Smooth muscle cell (in vitro differentiated cells): ENCODE measurements around the gene HSD17B13. TPM values are rescaled to one million over a fixed set of nuclear protein-coding genes. Genes with fewer than 3 reads are reported as not detected.

Source experiments
- DNase-seq: peaks from one replicate; lab custom pipeline; 2025; ENCODE audit not compliant: unreplicated experiment; lab: John Stamatoyannopoulos, UW
- H2AFZ ChIP-seq: fragments of 200-600 bp; sonication (generic); 2 replicates; pipeline ENCODE4 v1.6.0; 2016; ENCODE audit warnings: antibody characterized with exemption, low read depth, mild to moderate bottlenecking
- H3F3A ChIP-seq: fragments of 200-600 bp; sonication (generic); 2 replicates; pipeline ENCODE4 v1.6.0; 2017; ENCODE audit warnings: antibody characterized with exemption, low read depth
- H3K27ac ChIP-seq: fragments of 200-600 bp; sonication (generic); 2 replicates; pipeline ENCODE4 v1.5.1; 2016; ENCODE audit warnings: low read depth, mild to moderate bottlenecking
- H3K27me3 ChIP-seq: fragments of 200-600 bp; sonication (generic); 2 replicates; pipeline ENCODE4 v1.6.1; 2016; ENCODE audit warnings: low read depth, mild to moderate bottlenecking
- H3K36me3 ChIP-seq: fragments of 200-600 bp; sonication (generic); 2 replicates; pipeline ENCODE4 v1.5.1; 2016; ENCODE audit warnings: low read depth
- H3K4me1 ChIP-seq: fragments of 200-600 bp; sonication (generic); 2 replicates; pipeline ENCODE4 v1.5.1; 2016; ENCODE audit warnings: low read depth
- H3K4me2 ChIP-seq: fragments of 200-600 bp; sonication (generic); 2 replicates; pipeline ENCODE4 v1.6.0; 2016; ENCODE audit warnings: mild to moderate bottlenecking
- H3K4me3 ChIP-seq: fragments of 200-600 bp; sonication (generic); 2 replicates; pipeline ENCODE4 v1.5.1; 2016; ENCODE audit warnings: mild to moderate bottlenecking
- H3K79me2 ChIP-seq: fragments of 200-600 bp; sonication (generic); 2 replicates; pipeline ENCODE4 v1.6.0; 2016; ENCODE audit warnings: low read depth, mild to moderate bottlenecking
- H3K9ac ChIP-seq: fragments of 200-600 bp; sonication (generic); 2 replicates; pipeline ENCODE4 v1.6.0; 2016; ENCODE audit warnings: low read depth
- H3K9me3 ChIP-seq: fragments of 200-600 bp; sonication (generic); replicated peaks from 2 replicates; pipeline ENCODE4 v1.5.1; 2016; ENCODE audit warnings: low read depth
- H4K20me1 ChIP-seq: fragments of 200-600 bp; sonication (generic); 2 replicates; pipeline ENCODE4 v1.6.0; 2016; ENCODE audit warnings: low read depth
- WGBS: methylation state at CpG from one replicate; pipeline ENCODE4 v1.1.7; 2016; ENCODE audit warnings: low lambda C conversion rate; 5-methylcytosine and 5-hydroxymethylcytosine counted together
- polyA plus RNA-seq: library from polyadenylated mRNA; unstranded; fragments of >200 nt; fragmentation: Nextera tagmentation; extraction: Ambion mirVana; gene quantifications from 2 replicates; pipeline ENCODE4 v1.2.1, GENCODE V29; 2016
- total RNA-seq: library from RNA; depleted of rRNA; stranded (reverse); fragments of >200 nt; gene quantifications from 2 replicates; pipeline ENCODE4 v1.2.3, GENCODE V29; 2014
- TF ChIP-seq, protein P1 (sequence below): fragments of 200-600 bp; sonication (generic); IDR thresholded peaks from 2 replicates; pipeline ENCODE4 v1.5.1; 2017; ENCODE audit warnings: borderline replicate concordance, mild to moderate bottlenecking, antibody characterized with exemption; ENCODE audit not compliant: insufficient read depth, poor library complexity, severe bottlenecking

The HSD17B13 gene
- total and polyA plus RNA-seq, 2 experiments from 2014 or later = not detected

DNA sequence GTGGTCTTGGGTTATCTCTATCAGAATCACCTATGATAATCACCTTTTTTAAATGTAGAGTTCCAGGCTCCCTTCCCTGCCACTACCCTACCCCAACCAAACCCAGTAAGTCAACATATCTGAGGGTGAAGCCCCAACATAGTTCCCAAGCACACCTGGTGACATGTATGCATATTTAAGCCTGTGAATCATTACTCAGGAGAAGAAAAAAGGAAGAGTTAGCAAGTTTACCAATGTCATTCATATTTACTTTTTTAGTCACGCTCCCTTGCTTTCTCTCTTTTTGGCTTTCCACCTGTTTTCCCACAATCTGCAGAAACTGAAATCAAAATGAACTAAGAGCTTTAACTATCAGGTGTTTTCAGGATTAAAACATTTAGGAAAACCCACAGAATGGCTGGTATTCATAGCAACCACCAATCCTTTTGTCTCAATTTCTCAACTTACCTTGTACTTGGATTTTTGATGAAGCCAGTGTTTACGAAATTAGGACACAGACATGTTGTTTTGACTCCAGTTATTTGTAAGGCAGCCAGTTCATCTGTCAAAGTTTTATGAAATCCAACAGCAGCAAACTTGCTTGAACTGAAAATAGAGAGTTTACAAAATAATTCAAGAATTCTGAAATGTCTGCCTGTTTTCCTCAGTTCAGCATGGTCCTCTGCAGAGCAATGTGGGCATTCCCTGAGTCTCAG is 34.3 kb upstream of the HSD17B13 start:
- TF ChIP-seq, protein P1, sequence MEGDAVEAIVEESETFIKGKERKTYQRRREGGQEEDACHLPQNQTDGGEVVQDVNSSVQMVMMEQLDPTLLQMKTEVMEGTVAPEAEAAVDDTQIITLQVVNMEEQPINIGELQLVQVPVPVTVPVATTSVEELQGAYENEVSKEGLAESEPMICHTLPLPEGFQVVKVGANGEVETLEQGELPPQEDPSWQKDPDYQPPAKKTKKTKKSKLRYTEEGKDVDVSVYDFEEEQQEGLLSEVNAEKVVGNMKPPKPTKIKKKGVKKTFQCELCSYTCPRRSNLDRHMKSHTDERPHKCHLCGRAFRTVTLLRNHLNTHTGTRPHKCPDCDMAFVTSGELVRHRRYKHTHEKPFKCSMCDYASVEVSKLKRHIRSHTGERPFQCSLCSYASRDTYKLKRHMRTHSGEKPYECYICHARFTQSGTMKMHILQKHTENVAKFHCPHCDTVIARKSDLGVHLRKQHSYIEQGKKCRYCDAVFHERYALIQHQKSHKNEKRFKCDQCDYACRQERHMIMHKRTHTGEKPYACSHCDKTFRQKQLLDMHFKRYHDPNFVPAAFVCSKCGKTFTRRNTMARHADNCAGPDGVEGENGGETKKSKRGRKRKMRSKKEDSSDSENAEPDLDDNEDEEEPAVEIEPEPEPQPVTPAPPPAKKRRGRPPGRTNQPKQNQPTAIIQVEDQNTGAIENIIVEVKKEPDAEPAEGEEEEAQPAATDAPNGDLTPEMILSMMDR = no peak
- H3K4me2 ChIP-seq = no peak overlapping the region
- H3K36me3 ChIP-seq = no peaks in the 10 kb centered on the region
- H4K20me1 ChIP-seq = no peaks in the 10 kb centered on the region
- no peaks in the 10 kb centered on the region for H3K27me3 ChIP-seq
- no peak overlapping the region for H2AFZ ChIP-seq
- no peak overlapping the region for H3K27ac ChIP-seq
- peaks cover 3% of the 10 kb centered on the region for H3F3A ChIP-seq
- 95% methylated on average over 2 of the region's 2 CpGs for WGBS
- H3K9me3 ChIP-seq = no peaks in the 10 kb centered on the region
- H3K4me1 ChIP-seq = no peaks in the 10 kb centered on the region
- no peak overlapping the region for H3K4me3 ChIP-seq
- H3K9ac ChIP-seq = no peak overlapping the region
- no peaks in the 10 kb centered on the region for H3K79me2 ChIP-seq
- DNase-seq = no peak

DNA sequence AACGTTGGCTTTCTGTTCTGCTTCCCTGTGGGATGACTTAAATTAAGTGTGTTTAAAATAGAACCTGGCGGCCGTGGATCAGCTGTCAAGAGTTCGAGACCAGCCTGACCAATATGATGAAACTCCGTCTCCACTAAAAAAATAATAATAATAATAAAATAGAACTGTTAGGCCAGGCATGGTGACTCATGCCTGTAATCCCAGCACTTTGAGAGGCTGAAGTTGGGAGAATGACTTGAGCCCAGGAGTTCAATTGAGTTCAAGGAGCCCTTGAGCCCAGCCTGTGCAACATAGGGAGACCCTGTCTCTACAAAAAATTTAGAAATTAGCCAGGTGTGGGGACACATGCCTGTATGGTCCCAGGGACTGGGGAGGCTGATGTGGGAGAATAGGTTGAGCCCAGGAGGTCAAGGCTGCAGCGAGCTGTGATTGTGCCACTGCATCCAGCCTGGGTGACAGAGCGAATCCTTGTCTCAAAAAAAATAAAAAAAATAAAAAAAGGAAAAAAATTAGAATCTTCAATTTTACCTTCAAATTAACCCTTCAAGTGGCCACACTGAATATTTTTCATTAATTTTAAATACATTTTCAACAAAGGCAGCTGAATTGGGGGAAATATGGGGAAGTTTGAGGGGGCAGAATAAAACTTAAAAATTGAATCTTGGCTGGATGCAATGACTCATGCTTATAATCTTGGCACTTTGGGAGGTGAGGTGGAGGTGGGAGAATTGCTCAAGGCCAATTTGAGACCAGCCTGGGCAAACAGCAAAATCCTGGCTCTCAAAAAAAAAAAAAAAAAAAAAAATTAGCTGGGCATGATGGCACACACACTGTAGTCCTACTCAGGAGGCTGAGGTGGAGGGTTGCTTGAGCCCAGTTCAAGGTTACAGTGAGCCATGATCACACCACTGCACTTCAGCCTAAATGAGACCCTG is 31.8 kb upstream of the HSD17B13 start:
- Histone ChIP-seq H3K36me3 (no peaks in the 10 kb centered on the region), H3K4me3 (no peak overlapping the region), H3K4me2 (no peak overlapping the region), H3K27me3 (no peaks in the 10 kb centered on the region), H3F3A (peaks cover 3% of the 10 kb centered on the region), H3K27ac (no peak overlapping the region), H2AFZ (no peak overlapping the region), H3K79me2 (no peaks in the 10 kb centered on the region), H3K9ac (no peak overlapping the region), H4K20me1 (no peaks in the 10 kb centered on the region), H3K4me1 (no peaks in the 10 kb centered on the region), H3K9me3 (no peaks in the 10 kb centered on the region)
- WGBS = 87% methylated on average over 7 of the region's 7 CpGs
- TF ChIP-seq, protein P1 = no peak
- no peak for DNase-seq

DNA sequence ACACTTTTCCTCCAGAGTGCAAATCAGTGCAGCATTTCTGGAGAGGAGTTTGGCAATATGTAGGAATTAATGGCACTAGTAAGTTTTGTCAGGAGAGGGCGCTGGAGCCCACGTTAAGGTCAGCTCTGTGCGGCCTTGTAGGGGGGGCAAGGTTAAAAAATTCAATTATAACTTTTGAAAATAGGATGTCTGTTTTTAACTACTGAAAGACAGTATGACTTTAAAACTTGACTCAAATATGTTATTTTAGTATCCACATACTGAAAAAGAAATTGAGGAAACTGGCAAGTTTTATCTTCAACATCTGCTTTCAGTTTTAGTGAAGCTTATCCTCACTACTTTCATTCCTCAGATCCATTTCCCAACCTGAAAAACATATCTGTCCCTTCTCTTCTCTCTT is 30.9 kb upstream of the HSD17B13 start:
- Histone ChIP-seq H3K27me3 (no peaks in the 10 kb centered on the region), H3K4me3 (no peak overlapping the region), H3K9ac (no peak overlapping the region), H3K79me2 (no peaks in the 10 kb centered on the region), H3F3A (peaks cover 3% of the 10 kb centered on the region), H3K36me3 (no peaks in the 10 kb centered on the region), H3K9me3 (no peaks in the 10 kb centered on the region), H3K4me1 (no peaks in the 10 kb centered on the region), H4K20me1 (no peaks in the 10 kb centered on the region), H3K4me2 (no peak overlapping the region), H2AFZ (no peak overlapping the region), H3K27ac (no peak overlapping the region)
- no peak for DNase-seq
- WGBS = 10% methylated on average over 3 of the region's 3 CpGs
- TF ChIP-seq, protein P1 = peak; percentile 66
